Measurements from ENCODE around the gene POTEJ.
"Not testable (repeated sequence)": the region's sequence is repeated elsewhere in the genome, so short reads cannot be mapped to it uniquely, and the experiment has no call there.

The POTEJ gene

GRCh38 chr2:130608276-130609001 lies 2.8 kb upstream of the POTEJ start:
- not testable (repeated sequence) for DNase-seq

- not testable (repeated sequence) for DNase-seq
Measured at GRCh38 chr2:130609002-130609920, 2.0 kb upstream of the POTEJ start.

DNA sequence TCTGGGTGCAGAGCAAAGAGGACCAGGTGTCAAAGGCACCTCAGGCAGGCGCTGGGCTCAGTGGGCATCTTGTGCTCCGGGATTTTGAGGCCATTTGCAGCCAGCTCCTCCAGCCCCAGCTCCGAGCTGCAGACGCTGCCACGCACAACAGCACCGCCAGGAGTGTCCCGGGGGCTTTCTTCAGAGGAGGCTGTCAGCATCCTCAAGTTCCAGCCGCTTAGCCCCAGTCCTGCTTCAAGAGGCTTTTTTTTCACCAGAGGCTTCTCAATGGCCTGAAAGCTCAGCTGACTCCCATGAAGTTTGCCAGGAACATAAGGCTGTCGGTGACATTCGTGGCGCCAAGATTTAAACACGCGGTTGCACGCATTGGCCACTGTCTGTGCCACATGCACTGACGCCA lies 754 bp upstream of the POTEJ start:
- DNase-seq = not testable (repeated sequence)

GRCh38 chr2:130628784-130629475 lies 17.7 kb downstream of the POTEJ start:
- not testable (repeated sequence) for DNase-seq

GRCh38 chr2:130638973-130639372 lies 27.7 kb downstream of the POTEJ start:
- not testable (repeated sequence) for DNase-seq

GRCh38 chr2:130641688-130642087 lies 30.4 kb downstream of the POTEJ start:
- not testable (repeated sequence) for DNase-seq

DNA sequence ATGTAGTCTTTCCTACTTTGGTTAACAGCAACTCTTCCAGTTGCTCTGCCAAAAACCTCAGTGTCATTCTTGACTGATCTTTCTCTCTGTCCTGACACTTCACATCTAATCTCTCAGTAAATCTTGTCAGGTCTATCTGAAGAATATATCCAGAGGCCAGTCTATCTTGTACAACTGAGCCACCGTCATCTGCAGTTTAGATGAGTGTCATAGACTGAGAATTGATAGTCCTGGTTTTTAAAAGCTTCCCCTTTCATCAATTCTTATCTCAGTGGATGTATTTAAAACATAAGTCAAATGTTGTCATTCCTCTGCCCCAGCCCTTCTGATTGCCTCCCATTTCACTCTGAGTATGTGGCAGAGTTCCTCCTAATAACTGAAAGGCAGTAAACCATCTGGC lies 38.0 kb downstream of the POTEJ start:
- not testable (repeated sequence) for DNase-seq

GRCh38 chr2:130664506-130664905 lies 53.3 kb downstream of the POTEJ start:
- DNase-seq = not testable (repeated sequence)

- not testable (repeated sequence) for DNase-seq
Measured at GRCh38 chr2:130665596-130665995, 54.4 kb downstream of the POTEJ start.

DNA sequence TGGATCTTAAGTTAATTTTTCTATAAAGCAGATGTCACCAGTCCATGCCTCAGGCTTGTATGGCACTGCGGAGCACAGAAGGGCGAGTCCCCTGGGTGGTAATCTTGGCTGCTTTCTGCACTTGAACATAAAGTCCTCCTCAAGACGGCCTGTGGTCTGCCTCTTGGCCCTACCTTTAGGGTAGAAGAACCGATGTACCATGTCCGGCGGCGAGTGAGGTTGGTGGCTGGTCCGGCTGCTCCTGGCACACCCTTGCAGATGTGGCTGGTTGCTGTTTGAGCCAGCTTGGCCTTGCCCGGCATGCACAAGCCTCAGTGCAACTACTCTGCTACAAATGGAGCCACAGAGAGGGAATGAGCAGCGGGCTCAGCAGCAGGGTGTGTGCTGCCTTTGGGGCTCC lies 56.3 kb downstream of the POTEJ start:
- DNase-seq = not testable (repeated sequence)

- DNase-seq = not testable (repeated sequence)
Measured at GRCh38 chr2:130670026-130670745, 58.9 kb downstream of the POTEJ start.

- DNase-seq = not testable (repeated sequence)
Measured at GRCh38 chr2:130692041-130692770, 81.0 kb downstream of the POTEJ start.

DNA sequence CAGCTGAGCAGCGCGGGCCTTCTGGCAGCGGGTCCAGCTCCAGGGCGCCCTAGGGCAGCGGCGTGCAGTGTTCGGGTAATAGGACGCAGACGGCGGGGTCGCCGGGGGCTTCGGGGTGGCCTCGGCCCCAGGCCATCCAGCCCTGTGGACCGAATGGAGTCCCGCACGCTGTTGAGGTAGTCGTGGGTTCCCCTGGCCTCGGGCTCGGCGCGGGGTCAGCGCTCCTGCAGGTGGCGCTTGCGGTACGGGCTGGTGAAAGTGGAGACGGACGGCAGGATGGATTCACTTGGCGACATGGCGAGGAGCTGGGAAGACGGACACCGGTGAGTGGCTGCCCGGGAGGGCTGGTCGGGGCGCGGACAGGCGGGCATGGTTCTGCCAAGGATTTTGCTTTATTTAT lies 82.2 kb downstream of the POTEJ start:
- not testable (repeated sequence) for DNase-seq

- DNase-seq = not testable (repeated sequence)
Measured at GRCh38 chr2:130703250-130703649, 92.0 kb downstream of the POTEJ start.
